Parathyroid adenoma (tissue), 2 donors: ENCODE results near the gene RAMP1.

Source experiments
- H2AFZ ChIP-seq: fragments of 300-600 bp; sonication (generic); one replicate; pipeline ENCODE4 v1.7.0; 2017; ENCODE audit warnings: antibody characterized with exemption, mild to moderate bottlenecking
- H3K27ac ChIP-seq: fragments of 300-600 bp; sonication (generic); one replicate; pipeline ENCODE4 v1.7.0; 2017
- H3K27me3 ChIP-seq: fragments of 300-600 bp; sonication (generic); one replicate; pipeline ENCODE4 v1.7.0; 2017; ENCODE audit warnings: low read length; ENCODE audit not compliant: control insufficient read depth, insufficient read depth
- H3K36me3 ChIP-seq: fragments of 300-600 bp; sonication (generic); one replicate; pipeline ENCODE4 v1.7.0; 2017; ENCODE audit warnings: low read length; ENCODE audit not compliant: control insufficient read depth, insufficient read depth
- H3K4me1 ChIP-seq: fragments of 300-600 bp; sonication (generic); one replicate; pipeline ENCODE4 v1.7.0; 2017; ENCODE audit warnings: control low read depth
- H3K4me2 ChIP-seq: fragments of 300-600 bp; sonication (generic); one replicate; pipeline ENCODE4 v1.7.0; 2017; ENCODE audit warnings: low read length
- H3K4me3 ChIP-seq: fragments of 300-600 bp; sonication (generic); one replicate; pipeline ENCODE4 v1.7.0; 2017; ENCODE audit warnings: low read depth, low read length
- H3K79me2 ChIP-seq: fragments of 300-600 bp; sonication (generic); one replicate; pipeline ENCODE4 v1.7.0; 2017; ENCODE audit warnings: control low read depth
- H3K9ac ChIP-seq: fragments of 300-600 bp; sonication (generic); one replicate; pipeline ENCODE4 v1.7.0; 2017; ENCODE audit warnings: mild to moderate bottlenecking
- H3K9me3 ChIP-seq: fragments of 300-600 bp; sonication (generic); one replicate; pipeline ENCODE4 v1.7.0; 2017; ENCODE audit warnings: low read length; ENCODE audit not compliant: control insufficient read depth
- CTCF ChIP-seq: fragments of 300-600 bp; sonication (generic); IDR thresholded peaks from one replicate; pipeline ENCODE4 v1.7.0; 2017; ENCODE audit warnings: antibody characterized with exemption, mild to moderate bottlenecking
- donor health status: primary hyperparathyroidism.

RAMP1 gene

GRCh38 chr2:237877576-237878307 is 18.3 kb downstream of the RAMP1 start:
- Histone ChIP-seq H3K36me3 (no peaks in the 10 kb centered on the region), H3K4me3 (no peak overlapping the region), H3K27me3 (no peaks in the 10 kb centered on the region), H2AFZ (no peak overlapping the region), H3K4me1 (no peaks in the 10 kb centered on the region), H3K27ac (no peak overlapping the region), H3K4me2 (no peak overlapping the region), H3K79me2 (no peaks in the 10 kb centered on the region), H3K9ac (no peak overlapping the region), H3K9me3 (no peaks in the 10 kb centered on the region)
- TF ChIP-seq CTCF = no peak

- H3K9ac ChIP-seq = no peak overlapping the region
- H3K4me2 ChIP-seq = no peak overlapping the region
- no peaks in the 10 kb centered on the region for H3K79me2 ChIP-seq
- H3K4me1 ChIP-seq = no peaks in the 10 kb centered on the region
- no peaks in the 10 kb centered on the region for H3K27me3 ChIP-seq
- no peaks in the 10 kb centered on the region for H3K36me3 ChIP-seq
- no peak for TF ChIP-seq CTCF
- no peak overlapping the region for H2AFZ ChIP-seq
- no peak overlapping the region for H3K27ac ChIP-seq
- no peak overlapping the region for H3K4me3 ChIP-seq
- H3K9me3 ChIP-seq = no peaks in the 10 kb centered on the region
Measured at GRCh38 chr2:237878321-237879057, 19.1 kb downstream of the RAMP1 start.

GRCh38 chr2:237879058-237879430 is 19.6 kb downstream of the RAMP1 start:
- no peaks in the 10 kb centered on the region for H3K36me3 ChIP-seq
- H3K4me1 ChIP-seq = no peaks in the 10 kb centered on the region
- no peaks in the 10 kb centered on the region for H3K27me3 ChIP-seq
- no peaks in the 10 kb centered on the region for H3K9me3 ChIP-seq
- no peak overlapping the region for H3K9ac ChIP-seq
- H3K4me3 ChIP-seq = no peak overlapping the region
- H3K27ac ChIP-seq = no peak overlapping the region
- no peak overlapping the region for H2AFZ ChIP-seq
- H3K4me2 ChIP-seq = no peak overlapping the region
- no peak for TF ChIP-seq CTCF
- no peaks in the 10 kb centered on the region for H3K79me2 ChIP-seq

- TF ChIP-seq CTCF = no peak
- H3K79me2 ChIP-seq = no peaks in the 10 kb centered on the region
- no peak overlapping the region for H2AFZ ChIP-seq
- no peaks in the 10 kb centered on the region for H3K36me3 ChIP-seq
- no peaks in the 10 kb centered on the region for H3K4me1 ChIP-seq
- H3K27me3 ChIP-seq = no peaks in the 10 kb centered on the region
- no peak overlapping the region for H3K4me3 ChIP-seq
- H3K4me2 ChIP-seq = no peak overlapping the region
- no peak overlapping the region for H3K27ac ChIP-seq
- no peaks in the 10 kb centered on the region for H3K9me3 ChIP-seq
- no peak overlapping the region for H3K9ac ChIP-seq
Measured at GRCh38 chr2:237879991-237880560, 20.7 kb downstream of the RAMP1 start.
